SIG-M5 (cell line): ENCODE data around the gene TMEM165.

Experiments
- DNase-seq: peaks from one replicate; lab custom pipeline; 2025; lab: John Stamatoyannopoulos, UW

The TMEM165 gene

DNA sequence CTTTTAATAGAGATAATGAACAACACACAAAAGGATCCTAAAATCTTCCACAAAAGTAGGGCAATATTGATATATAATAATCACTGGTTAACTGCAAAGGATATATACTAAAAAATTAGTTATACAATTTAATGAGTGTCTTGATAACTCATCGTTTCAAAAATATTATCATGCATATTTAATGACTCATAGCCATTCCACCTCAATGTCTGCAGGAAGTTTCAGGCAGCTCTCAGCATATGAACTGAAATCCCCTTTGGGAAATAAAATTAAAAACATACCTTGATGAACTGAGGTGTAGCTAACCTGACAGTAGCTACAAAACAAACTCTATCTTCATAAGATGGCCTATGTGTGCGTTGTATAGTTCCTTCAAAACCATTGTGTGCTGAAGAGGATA, 62.9 kb downstream of the TMEM165 start:
- no peak for DNase-seq

- no peak for DNase-seq
Observed at GRCh38 chr4:55466001-55466400, 70.2 kb downstream of the TMEM165 start.

DNA sequence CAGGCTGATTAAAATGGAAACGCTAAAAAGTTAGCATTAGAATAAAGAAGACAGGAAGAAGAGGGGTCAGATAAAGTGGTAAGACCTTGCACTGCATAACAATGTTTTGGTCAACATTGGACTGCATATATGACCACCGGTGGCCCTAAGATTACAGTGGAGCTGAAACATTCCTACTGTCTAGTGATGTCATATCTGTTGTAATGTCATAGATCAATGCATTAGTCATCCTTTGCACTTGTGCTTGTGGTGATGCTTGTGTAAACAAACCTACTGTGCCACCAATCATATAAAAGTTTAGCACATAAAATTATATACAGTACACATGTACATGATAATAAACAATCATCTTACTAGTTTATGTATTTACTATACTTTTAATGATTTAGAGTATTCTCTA, 73.0 kb downstream of the TMEM165 start:
- no peak for DNase-seq

DNA sequence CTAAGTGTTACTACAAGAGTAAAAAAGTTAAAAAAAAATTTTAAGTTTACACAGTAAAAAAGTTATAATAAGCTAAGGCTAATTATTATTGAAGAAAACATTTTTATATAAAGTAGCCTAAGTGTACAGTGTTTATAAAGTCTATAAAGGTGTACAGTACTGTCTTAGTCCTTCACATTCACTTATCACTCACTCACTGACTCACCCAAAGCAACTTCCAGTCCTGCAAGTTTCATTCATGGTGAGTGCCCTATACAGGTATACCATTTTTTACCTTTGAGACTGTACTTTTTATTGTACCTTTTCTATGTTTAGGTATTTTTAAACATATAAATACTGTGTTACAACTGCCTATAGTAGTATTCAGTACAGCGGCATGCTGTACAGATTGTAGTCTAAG, 74.2 kb downstream of the TMEM165 start:
- no peak for DNase-seq
